ENCODE data around the gene CDH22. TPM values are rescaled to one million over a fixed set of nuclear protein-coding genes. Genes with fewer than 3 reads are reported as not detected.

Gene CDH22
- total and polyA plus RNA-seq, 9 of the 15 experiments (the other 6 are each of a cell fraction or from before 2014, with no cell fraction given): 0.07 to 0.08 TPM; not detected in 7

DNA sequence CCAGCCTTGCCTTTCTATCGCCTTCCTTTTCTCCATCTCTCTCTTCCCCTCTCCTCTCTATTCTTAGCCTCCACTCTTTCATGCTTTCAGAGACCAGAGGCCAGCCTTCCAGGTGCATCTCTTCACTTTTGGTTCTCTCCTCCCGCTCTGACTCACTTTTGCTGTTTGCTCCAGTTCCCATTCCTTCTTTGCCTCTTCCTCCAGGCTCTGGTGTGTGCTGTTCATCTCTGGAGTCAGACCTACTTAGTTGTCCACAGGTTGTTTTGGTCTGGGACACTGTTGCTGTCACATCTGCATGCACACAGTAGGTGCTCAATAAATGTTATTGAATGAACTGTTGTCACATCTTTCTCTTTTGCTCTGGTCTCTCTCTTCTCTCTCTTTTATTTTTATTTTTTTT lies 1.6 kb upstream of the CDH22 start:
- intact Hi-C loops (cut with micrococcal nuclease) (loop anchor here (5.0 kb wide), 1 partner anchor 178 kb away; no protein-coding TSS in a partner anchor), in situ Hi-C loops (cut with MboI) (loop anchor here (25.0 kb wide), 1 partner anchor 173 kb away; no protein-coding TSS in a partner anchor)
- no TSS peak for BruUV-seq (replicated peaks)
- H2AFZ ChIP-seq (ENCODE audit: low read depth, low read length): no peak overlapping the region
- H3K36me3 ChIP-seq (ENCODE audit: control insufficient read depth, insufficient read depth, low read length): no peaks in the 10 kb centered on the region
- no peaks in the 10 kb centered on the region for H3K9me3 ChIP-seq (replicated peaks; ENCODE audit: control insufficient read depth, insufficient read depth, low read depth, low read length)
- H3K27me3 ChIP-seq (ENCODE audit: control insufficient read depth in 2 of 2, insufficient read depth in 2 of 2, low read length in 2 of 2): peaks cover 24 to 84% of the 10 kb centered on the region in 2 experiments; a peak in 4 of 5 replicates
- no peaks in the 10 kb centered on the region for H3K9me1 ChIP-seq (ENCODE audit: control insufficient read depth, insufficient read depth, low read length)
- no peak overlapping the region for H3K4me3 ChIP-seq
- DNase-seq (ENCODE audit: extremely low read depth in 1 of 4, low spot score in 3 of 4): no peak
- H3K9ac ChIP-seq (ENCODE audit: insufficient read depth in 1 of 2, low read depth in 2 of 2, low read length in 2 of 2): no peak overlapping the region
- ATAC-seq: no peak
- 0% methylated on average over 2 of the region's 2 CpGs for WGBS (ENCODE audit: insufficient coverage, low coverage, missing lambda C conversion rate)
- POLR2A ChIA-PET: no interaction called here
- H3K79me2 ChIP-seq (ENCODE audit: control insufficient read depth, insufficient read depth, low read length): no peaks in the 10 kb centered on the region
- peaks cover 0 to 34% of the 10 kb centered on the region in 2 experiments; a peak in 3 of 5 replicates for H3K4me1 ChIP-seq (replicated peaks in 1 of 2; ENCODE audit: control insufficient read depth in 2 of 2, insufficient read depth in 2 of 2, low read length in 2 of 2)
- 0 out of 2 replicates have a peak, but pooled peaks cover 6% of the 10 kb centered on the region for H4K20me1 ChIP-seq (replicated peaks; ENCODE audit: control insufficient read depth, insufficient read depth, low read length)
- TF ChIP-seq MTA1 (IDR thresholded peaks at IDR 0.05; ENCODE audit: borderline replicate concordance): no peak
- TF ChIP-seq NR4A1 (CRISPR knock-in tag; IDR thresholded peaks at IDR 0.05): no peak
- no peak for TF ChIP-seq NR4A1 (tag; IDR thresholded peaks at IDR 0.05)
- TF ChIP-seq TAF9B (IDR thresholded peaks at IDR 0.05; ENCODE audit: partially characterized antibody): no peak
- TF ChIP-seq, protein P1, sequence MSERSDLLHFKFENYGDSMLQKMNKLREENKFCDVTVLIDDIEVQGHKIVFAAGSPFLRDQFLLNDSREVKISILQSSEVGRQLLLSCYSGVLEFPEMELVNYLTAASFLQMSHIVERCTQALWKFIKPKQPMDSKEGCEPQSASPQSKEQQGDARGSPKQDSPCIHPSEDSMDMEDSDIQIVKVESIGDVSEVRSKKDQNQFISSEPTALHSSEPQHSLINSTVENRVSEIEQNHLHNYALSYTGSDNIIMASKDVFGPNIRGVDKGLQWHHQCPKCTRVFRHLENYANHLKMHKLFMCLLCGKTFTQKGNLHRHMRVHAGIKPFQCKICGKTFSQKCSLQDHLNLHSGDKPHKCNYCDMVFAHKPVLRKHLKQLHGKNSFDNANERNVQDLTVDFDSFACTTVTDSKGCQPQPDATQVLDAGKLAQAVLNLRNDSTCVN (CRISPR knock-in tag; IDR thresholded peaks at IDR 0.05): no peak
- no peak overlapping the region for H3K4me2 ChIP-seq (ENCODE audit: insufficient read depth, low read length)
- CTCF ChIA-PET (ENCODE audit: low intra/inter-chr PET ratio): no interaction called here
- no peak overlapping the region for H3K27ac ChIP-seq (ENCODE audit: extremely low read depth, low read depth, low read length)
- no peak for FAIRE-seq
